ENCODE results near the gene FPR3. TPM values are rescaled to one million over a fixed set of nuclear protein-coding genes. Genes with fewer than 3 reads are reported as not detected.

The FPR3 gene
- total and polyA plus RNA-seq, 10 of the 15 experiments (the other 5 are each of a cell fraction or from before 2014, with no cell fraction given) = not detected

- ChIA-PET RAD21 (ENCODE audit: unreplicated experiment) (no interaction called here), SMC1A (ENCODE audit: uncharacterized antibody, unreplicated experiment) (no interaction called here), POLR2A (no interaction called here), CTCF (no interaction called here)
- H3K4me3 ChIP-seq = no peak overlapping the region
- TF ChIP-seq ZNF24 (IDR thresholded peaks at IDR 0.05) (no peak), JUNB (IDR thresholded peaks at IDR 0.05) (peak; percentile 31; the same call in 1 of the 2 replicates), IKZF1 (conservative IDR thresholded peaks at IDR 0.05) (peak; percentile 45)
- no peak overlapping the region for H2AFZ ChIP-seq (ENCODE audit: control insufficient read depth, low read depth, low read length)
- no peaks in the 10 kb centered on the region; the same call in 1 of the 3 replicates for H3K9me3 ChIP-seq (replicated peaks; ENCODE audit: control insufficient read depth, insufficient read depth, low read length)
- no TSS peak for BruUV-seq (replicated peaks)
- no peak for ATAC-seq
- in situ Hi-C loops (cut with MboI) = no loop called here
- H3K27me3 ChIP-seq (replicated peaks in 1 of 2; ENCODE audit: control insufficient read depth in 2 of 2, insufficient read depth in 2 of 2, low read length in 1 of 2) = no peaks in the 10 kb centered on the region
- no peak overlapping the region for H3K9ac ChIP-seq (ENCODE audit: control insufficient read depth, insufficient read depth, low read length)
- H3K4me2 ChIP-seq (ENCODE audit: control insufficient read depth, insufficient read depth) = no peak overlapping the region
- no peak for FAIRE-seq
- H3K79me2 ChIP-seq (ENCODE audit: control insufficient read depth, insufficient read depth, low read length) = no peaks in the 10 kb centered on the region
- intact Hi-C loops (cut with micrococcal nuclease; ENCODE audit: unreplicated experiment) = no loop called here
- no peaks in the 10 kb centered on the region for H3K36me3 ChIP-seq (ENCODE audit: control insufficient read depth in 2 of 2, insufficient read depth in 2 of 2, low read length in 1 of 2)
- no peaks in the 10 kb centered on the region for H4K20me1 ChIP-seq (ENCODE audit: control insufficient read depth, insufficient read depth)
- DNase-seq (ENCODE audit: low read depth, low spot score) = no peak
- WGBS (ENCODE audit: insufficient coverage, insufficient replicate concordance, low lambda C conversion rate, missing lambda C conversion rate) = 41% methylated on average over 11 of the region's 11 CpGs
- no peak overlapping the region for H3K27ac ChIP-seq (ENCODE audit: control insufficient read depth, insufficient read depth)
- H3K4me1 ChIP-seq (ENCODE audit: control insufficient read depth, insufficient read depth, low read length) = no peaks in the 10 kb centered on the region
Observed at GRCh38 chr19:51811344-51811743, 16.4 kb downstream of the FPR3 start.

- Histone ChIP-seq H3K4me3 (no peak overlapping the region), H3K27ac (ENCODE audit: control insufficient read depth, insufficient read depth) (no peak overlapping the region), H3K9ac (ENCODE audit: control insufficient read depth, insufficient read depth, low read length) (no peak overlapping the region), H3K4me2 (ENCODE audit: control insufficient read depth, insufficient read depth) (no peak overlapping the region), H4K20me1 (ENCODE audit: control insufficient read depth, insufficient read depth) (no peaks in the 10 kb centered on the region), H3K27me3 (replicated peaks in 1 of 2; ENCODE audit: control insufficient read depth in 2 of 2, insufficient read depth in 2 of 2, low read length in 1 of 2) (no peaks in the 10 kb centered on the region), H2AFZ (ENCODE audit: control insufficient read depth, low read depth, low read length) (no peak overlapping the region), H3K79me2 (ENCODE audit: control insufficient read depth, insufficient read depth, low read length) (no peaks in the 10 kb centered on the region), H3K4me1 (ENCODE audit: control insufficient read depth, insufficient read depth, low read length) (no peaks in the 10 kb centered on the region), H3K9me3 (replicated peaks; ENCODE audit: control insufficient read depth, insufficient read depth, low read length) (no peaks in the 10 kb centered on the region; the same call in 2 of the 3 replicates), H3K36me3 (ENCODE audit: control insufficient read depth in 2 of 2, insufficient read depth in 2 of 2, low read length in 1 of 2) (no peaks in the 10 kb centered on the region)
- CTCF ChIA-PET = no interaction called here
- intact Hi-C loops (cut with micrococcal nuclease; ENCODE audit: unreplicated experiment) = no loop called here
- WGBS (ENCODE audit: insufficient coverage, insufficient replicate concordance, low lambda C conversion rate, missing lambda C conversion rate) = 65% methylated on average over 9 of the region's 9 CpGs
- in situ Hi-C loops (cut with MboI) = no loop called here
- POLR2A ChIA-PET = no interaction called here
- BruUV-seq (replicated peaks) = no TSS peak
- FAIRE-seq (no peak), ATAC-seq (no peak), DNase-seq (ENCODE audit: low read depth, low spot score) (no peak)
- RAD21 ChIA-PET (ENCODE audit: unreplicated experiment) = no interaction called here
- SMC1A ChIA-PET (ENCODE audit: uncharacterized antibody, unreplicated experiment) = no interaction called here
- no peak for TF ChIP-seq JUNB (IDR thresholded peaks at IDR 0.05)
- TF ChIP-seq BRCA1 (IDR thresholded peaks at IDR 0.05; ENCODE audit: low read depth, low read length) = no peak
- TF ChIP-seq PBX3 (IDR thresholded peaks at IDR 0.05; ENCODE audit: insufficient replicate concordance, low read depth, low read length) = no peak
- TF ChIP-seq HDAC2 (IDR thresholded peaks at IDR 0.05) = no peak
- TF ChIP-seq ZZZ3 (IDR thresholded peaks at IDR 0.05; ENCODE audit: control insufficient read depth, insufficient read length, low read depth) = no peak
- TF ChIP-seq CREM (IDR thresholded peaks at IDR 0.05; ENCODE audit: low read depth) = no peak
- no peak for TF ChIP-seq CTCF (IDR thresholded peaks at IDR 0.05 in 2 of 3, conservative IDR thresholded peaks at IDR 0.05 in 1 of 3; ENCODE audit: control insufficient read depth in 2 of 3, extremely low read depth in 1 of 3, insufficient read depth in 1 of 3, low read depth in 3 of 3, low read length in 3 of 3)
- no peak for TF ChIP-seq TCF7 (IDR thresholded peaks at IDR 0.05; ENCODE audit: borderline replicate concordance)
- TF ChIP-seq RUNX3 (IDR thresholded peaks at IDR 0.05; ENCODE audit: low read length) = no peak
- no peak for TF ChIP-seq MTA2 (IDR thresholded peaks at IDR 0.05; ENCODE audit: low read depth)
- TF ChIP-seq POU2F2 (IDR thresholded peaks at IDR 0.05; ENCODE audit: borderline replicate concordance, low read depth, low read length) = no peak
- no peak for TF ChIP-seq FOXM1 (IDR thresholded peaks at IDR 0.05; ENCODE audit: low read depth, low read length)
- TF ChIP-seq FOS (IDR thresholded peaks at IDR 0.05; ENCODE audit: borderline replicate concordance, extremely low read depth, insufficient read length) = no peak
- TF ChIP-seq ZSCAN29 (IDR thresholded peaks at IDR 0.05) = no peak
- no peak for TF ChIP-seq SUPT20H (IDR thresholded peaks at IDR 0.05; ENCODE audit: borderline replicate concordance, control insufficient read depth, low read depth, low read length)
- TF ChIP-seq EED (IDR thresholded peaks at IDR 0.05; ENCODE audit: low read depth) = no peak
Observed at GRCh38 chr19:51815043-51815442, 20.1 kb downstream of the FPR3 start.
